HepG2 (cell line): ENCODE measurements around the gene PPP4R2. TPM values are rescaled to one million over a fixed set of nuclear protein-coding genes. Genes with fewer than 3 reads are reported as not detected.

Source experiments
- ATAC-seq: fragments of 200-7000 bp; cut with Tn5 transposase; 3 replicates; pipeline ENCODE4 v1.9.1; 2020; ENCODE audit warnings: mild to moderate bottlenecking, moderate library complexity
- BruUV-seq: library from RNA; stranded (reverse); fragments of 400-500 nt; replicated peaks from 2 replicates; lab custom pipeline; 2021; lab: Mats Ljungman, UMichigan
- CTCF ChIA-PET: fragments of 300-600 bp; formaldehyde crosslinking; extraction: SDS; loops from one replicate; lab custom pipeline; 2021; ENCODE audit warnings: low total read pairs, inconsistent platforms, low intra/inter-chr PET ratio; lab: Yijun Ruan, JAX
- POLR2A ChIA-PET: fragments of 350-600 bp; sonication (Branson Sonifier 250); formaldehyde crosslinking; loops from one replicate; lab custom pipeline; 2020; ENCODE audit warnings: antibody characterized with exemption, inconsistent platforms; lab: Yijun Ruan, JAX
- DNase-seq: peaks from one replicate; pipeline ENCODE4 v3.0.0-alpha.2; 2015; ENCODE audit warnings: low spot score
- FAIRE-seq: peaks from 3 replicates; lab custom pipeline; 2011; peaks lifted over from hg19 to GRCh38; lab: Jason Lieb, UNC
- H2AFZ ChIP-seq: one replicate; pipeline ENCODE4 v1.6.1; 2011; ENCODE audit warnings: low read length, inconsistent platforms
- H3K27ac ChIP-seq: fragments of 300-600 bp; 3 replicates; pipeline ENCODE4 v1.8.0; 2011; ENCODE audit warnings: mixed run types, mild to moderate bottlenecking, mixed read lengths, low read length, inconsistent platforms; ENCODE audit not compliant: insufficient read depth; ENCODE audit errors: extremely low read length
- H3K27me3 ChIP-seq, 2 experiments: fragments of 200-600 bp in 1 of 2; 2 replicates in 1 of 2; 3 replicates in 1 of 2; pipeline versions ENCODE4 v1.6.0 to v1.8.0; 2011; ENCODE audit warnings: low read length in 2 of 2, mild to moderate bottlenecking in 2 of 2, moderate library complexity in 2 of 2, inconsistent platforms in 1 of 2; ENCODE audit not compliant: insufficient read depth in 2 of 2, control insufficient read depth in 1 of 2
- H3K36me3 ChIP-seq, 2 experiments: fragments of 200-600 bp in 1 of 2; replicated peaks in 1 of 2; 2 replicates in 1 of 2; 3 replicates in 1 of 2; pipeline versions ENCODE4 v1.5.1 to v1.8.0; 2011; ENCODE audit warnings: low read length in 2 of 2, inconsistent platforms in 1 of 2; ENCODE audit not compliant: insufficient read depth in 2 of 2, control insufficient read depth in 1 of 2
- H3K4me1 ChIP-seq: 2 replicates; pipeline ENCODE4 v1.5.1; 2012; ENCODE audit warnings: low read length, inconsistent platforms; ENCODE audit not compliant: insufficient read depth
- H3K4me2 ChIP-seq: 2 replicates; pipeline ENCODE4 v1.6.0; 2011; ENCODE audit warnings: low read depth, low read length, inconsistent platforms
- H3K4me3 ChIP-seq, 3 experiments: fragments of 200-600 bp in 1 of 3; sonication (generic), shearing (Covaris generic) in 1 of 3; replicated peaks in 1 of 3; 2 replicates each; pipeline ENCODE4 v1.5.1; 2011 to 2016; ENCODE audit warnings: low read length in 3 of 3, inconsistent platforms in 2 of 3, low read depth in 2 of 3, mild to moderate bottlenecking in 2 of 3, control low read depth in 1 of 3, mixed read lengths in 1 of 3; ENCODE audit not compliant: insufficient read depth in 1 of 3
- H3K79me2 ChIP-seq: one replicate; pipeline ENCODE4 v1.6.1; 2011; ENCODE audit warnings: low read length, inconsistent platforms; ENCODE audit not compliant: insufficient read depth
- H3K9ac ChIP-seq: 2 replicates; pipeline ENCODE4 v1.6.0; 2011; ENCODE audit warnings: mild to moderate bottlenecking, low read depth, low read length, inconsistent platforms; ENCODE audit not compliant: insufficient read depth
- H3K9me3 ChIP-seq: 2 replicates; pipeline ENCODE4 v1.5.1; 2012; ENCODE audit warnings: mild to moderate bottlenecking, low read length
- H4K20me1 ChIP-seq: 2 replicates; pipeline ENCODE4 v1.6.0; 2011; ENCODE audit warnings: inconsistent platforms, mild to moderate bottlenecking, low read length, moderate library complexity; ENCODE audit not compliant: insufficient read depth
- DNMT3B ChIP-seq: conservative IDR thresholded peaks from 2 replicates; pipeline ENCODE4 v1.6.1; 2016; ENCODE audit warnings: missing biosample characterization, control low read depth
- FOXA3 ChIP-seq: IDR thresholded peaks from 2 replicates; pipeline ENCODE4 v1.6.1; 2016; ENCODE audit warnings: missing genetic modification reagents, missing compliant biosample characterization
- FOXP1 ChIP-seq, 2 experiments: fragments of 450-650 bp in 1 of 2; IDR thresholded peaks; 2 replicates each; pipeline ENCODE4 v1.6.1; 2017 to 2018; ENCODE audit warnings: antibody characterized with exemption in 1 of 2
- GABPB1 ChIP-seq: IDR thresholded peaks from 2 replicates; pipeline ENCODE4 v1.6.1; 2016; ENCODE audit warnings: mild to moderate bottlenecking, missing genetic modification reagents, moderate library complexity, missing compliant biosample characterization
- GATAD2A ChIP-seq: IDR thresholded peaks from 2 replicates; pipeline ENCODE4 v1.6.1; 2016
- GFI1 ChIP-seq: sonication (generic); formaldehyde crosslinking; IDR thresholded peaks from 2 replicates; pipeline ENCODE4 v1.5.0; 2020; ENCODE audit warnings: missing genetic modification reagents, mild to moderate bottlenecking, borderline replicate concordance
- IKZF4 ChIP-seq: sonication (generic); formaldehyde crosslinking; IDR thresholded peaks from 2 replicates; pipeline ENCODE4 v1.5.1; 2020; ENCODE audit warnings: borderline replicate concordance, mild to moderate bottlenecking, low read depth, missing genetic modification reagents; ENCODE audit errors: not compliant biosample characterization
- KAT2B ChIP-seq: fragments of 150-350 bp; IDR thresholded peaks from 2 replicates; pipeline ENCODE4 v1.6.1; 2014; ENCODE audit warnings: low read depth, low read length, borderline replicate concordance
- MEIS1 ChIP-seq: sonication (generic); formaldehyde crosslinking; IDR thresholded peaks from 2 replicates; pipeline ENCODE4 v1.9.0; 2021; ENCODE audit warnings: mild to moderate bottlenecking, missing genetic modification reagents, moderate library complexity, borderline replicate concordance
- MIXL1 ChIP-seq: IDR thresholded peaks from 2 replicates; pipeline ENCODE4 v1.6.1; 2016
- SNRNP70 ChIP-seq: fragments of 200-400 bp; formaldehyde crosslinking; IDR thresholded peaks from 2 replicates; pipeline ENCODE4 v1.6.1; 2017; ENCODE audit warnings: mild to moderate bottlenecking, low read depth, low read length, moderate library complexity
- SOX5 ChIP-seq: IDR thresholded peaks from 2 replicates; pipeline ENCODE4 v1.6.1; 2016; ENCODE audit warnings: borderline replicate concordance
- SYNCRIP ChIP-seq: fragments of 200-400 bp; formaldehyde crosslinking; IDR thresholded peaks from 2 replicates; pipeline ENCODE4 v1.6.1; 2018; ENCODE audit warnings: mild to moderate bottlenecking, low read depth, low read length; ENCODE audit not compliant: insufficient read depth
- ZNF160 ChIP-seq: sonication (generic); formaldehyde crosslinking; IDR thresholded peaks from 2 replicates; pipeline ENCODE4 v1.8.0; 2022; ENCODE audit warnings: mild to moderate bottlenecking, inconsistent platforms, missing genetic modification reagents
- ZNF350 ChIP-seq: sonication (generic); formaldehyde crosslinking; IDR thresholded peaks from 2 replicates; pipeline ENCODE4 v1.4.0; 2020; ENCODE audit warnings: mild to moderate bottlenecking, low read depth, missing genetic modification reagents, borderline replicate concordance
- ZNF383 ChIP-seq: sonication (generic); formaldehyde crosslinking; IDR thresholded peaks from 2 replicates; pipeline ENCODE4 v1.4.0; 2020; ENCODE audit warnings: missing genetic modification reagents, mild to moderate bottlenecking, borderline replicate concordance
- ZNF850 ChIP-seq: sonication (generic); formaldehyde crosslinking; conservative IDR thresholded peaks from 2 replicates; pipeline ENCODE4 v1.9.0; 2021; ENCODE audit warnings: mild to moderate bottlenecking, missing genetic modification reagents
- in situ Hi-C: cut with HindIII; loops from 2 replicates; pipeline ENCODE4 v1.10.0; 2017; ENCODE audit warnings: low pct_unique_long_range_greater_than_20kb; ENCODE audit not compliant: extremely low pct_ligation_motif_present
- intact Hi-C: fragments of 100-400 bp; cut with micrococcal nuclease; formaldehyde crosslinking; loops from one replicate; pipeline ENCODE4 v1.10.0; 2022; ENCODE audit not compliant: unreplicated experiment
- polyA plus RNA-seq, 8 experiments: library from polyadenylated mRNA; depleted of rRNA in 3 of 8; stranded (reverse) in 7 of 8; unstranded in 1 of 8; fragments of >200 nt; fragmentation: Illumina TruSeq in 4 of 8; extraction: Trizol in 4 of 8; gene quantifications; 2 replicates each; pipeline versions ENCODE4 v1.2.1 to v1.2.3, GENCODE V29; 2011 to 2016; ENCODE audit warnings: low read depth in 4 of 8, missing spikeins in 1 of 8, mixed read lengths in 1 of 8; ENCODE audit not compliant: insufficient read depth in 1 of 8
- total RNA-seq, 5 experiments: library from RNA; depleted of rRNA; stranded (reverse); fragments of >200 nt; fragmentation: Illumina TruSeq; extraction: Trizol; gene quantifications; 2 replicates each; pipeline ENCODE4 v1.2.3, GENCODE V29; 2016; ENCODE audit warnings: low read depth in 1 of 5
- TF ChIP-seq, protein P1 (sequence below): sonication (generic); formaldehyde crosslinking; IDR thresholded peaks from 2 replicates; pipeline ENCODE4 v1.4.0; 2020; ENCODE audit warnings: missing genetic modification reagents, borderline replicate concordance
- TF ChIP-seq, protein P2 (sequence below): fragments of 450-650 bp; IDR thresholded peaks from 2 replicates; pipeline ENCODE4 v1.6.1; 2017; ENCODE audit warnings: mild to moderate bottlenecking

Gene PPP4R2
- total and polyA plus RNA-seq, 2 of the 13 experiments (the other 11 are each of a cell fraction or from before 2014, with no cell fraction given): 22.3 to 161 TPM

DNA sequence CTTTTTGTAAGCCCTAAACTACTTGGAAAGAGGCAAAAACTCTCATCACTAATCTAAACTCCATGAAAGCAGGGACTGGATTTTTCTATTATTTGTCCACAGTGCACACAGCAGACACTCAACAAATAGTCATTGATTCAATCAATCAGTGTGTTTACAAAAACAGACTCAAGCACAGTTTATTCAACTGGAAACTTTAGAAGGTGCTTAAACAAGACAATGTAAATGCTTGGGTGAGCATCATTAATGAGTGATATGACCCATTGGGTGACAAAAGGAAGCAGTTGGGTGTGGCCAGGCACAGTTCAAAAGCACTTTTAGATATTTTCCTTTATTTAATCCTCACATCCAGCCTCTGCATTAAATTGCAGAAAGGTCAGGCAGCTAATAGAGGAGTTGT lies 32.0 kb upstream of the PPP4R2 start:
- ATAC-seq: no peak
- DNase-seq: no peak
- H3K4me2 ChIP-seq: no peak overlapping the region
- ChIA-PET POLR2A (no interaction called here), CTCF (no interaction called here)
- BruUV-seq: no TSS peak
- H4K20me1 ChIP-seq: no peaks in the 10 kb centered on the region
- H3K4me1 ChIP-seq: peaks cover 91% of the 10 kb centered on the region
- no peaks in the 10 kb centered on the region for H3K9me3 ChIP-seq
- H3K27ac ChIP-seq: no peak overlapping the region
- no peaks in the 10 kb centered on the region for H3K36me3 ChIP-seq
- FAIRE-seq: no peak
- in situ Hi-C loops: no loop called here
- H3K9ac ChIP-seq: no peak overlapping the region
- H3K27me3 ChIP-seq: no peaks in the 10 kb centered on the region
- no peak overlapping the region for H3K4me3 ChIP-seq
- H3K79me2 ChIP-seq: no peaks in the 10 kb centered on the region
- intact Hi-C loops: no loop called here
- H2AFZ ChIP-seq: no peak overlapping the region
- TF ChIP-seq DNMT3B (no peak), SYNCRIP (no peak), IKZF4 (CRISPR knock-in tag) (no peak), GATAD2A (CRISPR knock-in tag) (0 out of 2 replicates have a peak, but pooled peaks have one; percentile 21), ZNF383 (no peak), SNRNP70 (no peak), SOX5 (peak; percentile 31; the same call in 1 of the 2 replicates), ZNF160 (no peak), GFI1 (CRISPR knock-in tag) (no peak), MEIS1 (CRISPR knock-in tag) (no peak), KAT2B (peak; percentile 33; the same call in 1 of the 2 replicates), FOXA3 (CRISPR knock-in tag) (peak; percentile 65), MIXL1 (CRISPR knock-in tag) (peak; percentile 47; the same call in 1 of the 2 replicates), ZNF350 (no peak), GABPB1 (CRISPR knock-in tag) (no peak), FOXP1 (IDR thresholded peaks at IDR 0.05) (no peak), FOXP1 (CRISPR knock-in tag; IDR thresholded peaks at IDR 0.05) (peak; percentile 76), ZNF850 (CRISPR knock-in tag) (no peak)
- TF ChIP-seq, protein P1, sequence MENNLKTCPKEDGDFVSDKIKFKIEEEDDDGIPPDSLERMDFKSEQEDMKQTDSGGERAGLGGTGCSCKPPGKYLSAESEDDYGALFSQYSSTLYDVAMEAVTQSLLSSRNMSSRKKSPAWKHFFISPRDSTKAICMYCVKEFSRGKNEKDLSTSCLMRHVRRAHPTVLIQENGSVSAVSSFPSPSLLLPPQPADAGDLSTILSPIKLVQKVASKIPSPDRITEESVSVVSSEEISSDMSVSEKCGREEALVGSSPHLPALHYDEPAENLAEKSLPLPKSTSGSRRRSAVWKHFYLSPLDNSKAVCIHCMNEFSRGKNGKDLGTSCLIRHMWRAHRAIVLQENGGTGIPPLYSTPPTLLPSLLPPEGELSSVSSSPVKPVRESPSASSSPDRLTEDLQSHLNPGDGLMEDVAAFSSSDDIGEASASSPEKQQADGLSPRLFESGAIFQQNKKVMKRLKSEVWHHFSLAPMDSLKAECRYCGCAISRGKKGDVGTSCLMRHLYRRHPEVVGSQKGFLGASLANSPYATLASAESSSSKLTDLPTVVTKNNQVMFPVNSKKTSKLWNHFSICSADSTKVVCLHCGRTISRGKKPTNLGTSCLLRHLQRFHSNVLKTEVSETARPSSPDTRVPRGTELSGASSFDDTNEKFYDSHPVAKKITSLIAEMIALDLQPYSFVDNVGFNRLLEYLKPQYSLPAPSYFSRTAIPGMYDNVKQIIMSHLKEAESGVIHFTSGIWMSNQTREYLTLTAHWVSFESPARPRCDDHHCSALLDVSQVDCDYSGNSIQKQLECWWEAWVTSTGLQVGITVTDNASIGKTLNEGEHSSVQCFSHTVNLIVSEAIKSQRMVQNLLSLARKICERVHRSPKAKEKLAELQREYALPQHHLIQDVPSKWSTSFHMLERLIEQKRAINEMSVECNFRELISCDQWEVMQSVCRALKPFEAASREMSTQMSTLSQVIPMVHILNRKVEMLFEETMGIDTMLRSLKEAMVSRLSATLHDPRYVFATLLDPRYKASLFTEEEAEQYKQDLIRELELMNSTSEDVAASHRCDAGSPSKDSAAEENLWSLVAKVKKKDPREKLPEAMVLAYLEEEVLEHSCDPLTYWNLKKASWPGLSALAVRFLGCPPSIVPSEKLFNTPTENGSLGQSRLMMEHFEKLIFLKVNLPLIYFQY (CRISPR knock-in tag): no peak
- TF ChIP-seq, protein P2, sequence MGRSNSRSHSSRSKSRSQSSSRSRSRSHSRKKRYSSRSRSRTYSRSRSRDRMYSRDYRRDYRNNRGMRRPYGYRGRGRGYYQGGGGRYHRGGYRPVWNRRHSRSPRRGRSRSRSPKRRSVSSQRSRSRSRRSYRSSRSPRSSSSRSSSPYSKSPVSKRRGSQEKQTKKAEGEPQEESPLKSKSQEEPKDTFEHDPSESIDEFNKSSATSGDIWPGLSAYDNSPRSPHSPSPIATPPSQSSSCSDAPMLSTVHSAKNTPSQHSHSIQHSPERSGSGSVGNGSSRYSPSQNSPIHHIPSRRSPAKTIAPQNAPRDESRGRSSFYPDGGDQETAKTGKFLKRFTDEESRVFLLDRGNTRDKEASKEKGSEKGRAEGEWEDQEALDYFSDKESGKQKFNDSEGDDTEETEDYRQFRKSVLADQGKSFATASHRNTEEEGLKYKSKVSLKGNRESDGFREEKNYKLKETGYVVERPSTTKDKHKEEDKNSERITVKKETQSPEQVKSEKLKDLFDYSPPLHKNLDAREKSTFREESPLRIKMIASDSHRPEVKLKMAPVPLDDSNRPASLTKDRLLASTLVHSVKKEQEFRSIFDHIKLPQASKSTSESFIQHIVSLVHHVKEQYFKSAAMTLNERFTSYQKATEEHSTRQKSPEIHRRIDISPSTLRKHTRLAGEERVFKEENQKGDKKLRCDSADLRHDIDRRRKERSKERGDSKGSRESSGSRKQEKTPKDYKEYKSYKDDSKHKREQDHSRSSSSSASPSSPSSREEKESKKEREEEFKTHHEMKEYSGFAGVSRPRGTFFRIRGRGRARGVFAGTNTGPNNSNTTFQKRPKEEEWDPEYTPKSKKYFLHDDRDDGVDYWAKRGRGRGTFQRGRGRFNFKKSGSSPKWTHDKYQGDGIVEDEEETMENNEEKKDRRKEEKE: no peak
